Measurements from ENCODE around the gene BTN2A1.

BTN2A1 gene

GRCh38 chr6:26471970-26472369 lies 14.2 kb downstream of the BTN2A1 start:
- DNase-seq: no peak

- DNase-seq: peak; percentile 37
Measured at GRCh38 chr6:26472549-26473290, 15.0 kb downstream of the BTN2A1 start.

- no peak for DNase-seq
Measured at GRCh38 chr6:26473429-26473757, 15.6 kb downstream of the BTN2A1 start.

GRCh38 chr6:26473758-26474438 lies 16.1 kb downstream of the BTN2A1 start:
- DNase-seq: peak; percentile 90

GRCh38 chr6:26474439-26474881 lies 16.7 kb downstream of the BTN2A1 start:
- no peak for DNase-seq

- DNase-seq: no peak
Measured at GRCh38 chr6:26475823-26476729, 18.3 kb downstream of the BTN2A1 start.

GRCh38 chr6:26476896-26477295 lies 19.1 kb downstream of the BTN2A1 start:
- DNase-seq: peak; percentile 55

GRCh38 chr6:26477426-26477825 lies 19.7 kb downstream of the BTN2A1 start:
- DNase-seq: no peak

- no peak for DNase-seq
Measured at GRCh38 chr6:26478100-26478984, 20.6 kb downstream of the BTN2A1 start.

- peak; percentile 76 for DNase-seq
Measured at GRCh38 chr6:26478985-26479278, 21.2 kb downstream of the BTN2A1 start.

GRCh38 chr6:26482338-26482737 lies 24.6 kb downstream of the BTN2A1 start:
- no peak for DNase-seq

- no peak for DNase-seq
Measured at GRCh38 chr6:26483727-26484126, 26.0 kb downstream of the BTN2A1 start.

GRCh38 chr6:26484161-26484560 lies 26.4 kb downstream of the BTN2A1 start:
- no peak for DNase-seq

- DNase-seq: no peak
Measured at GRCh38 chr6:26485112-26485780, 27.5 kb downstream of the BTN2A1 start.

GRCh38 chr6:26486358-26486757 lies 28.6 kb downstream of the BTN2A1 start:
- no peak for DNase-seq

- no peak for DNase-seq
Measured at GRCh38 chr6:26487466-26487865, 29.7 kb downstream of the BTN2A1 start.

GRCh38 chr6:26489996-26490964 lies 32.5 kb downstream of the BTN2A1 start:
- DNase-seq: no peak

- no peak for DNase-seq
Measured at GRCh38 chr6:26491604-26492003, 33.8 kb downstream of the BTN2A1 start.

- DNase-seq: peak; percentile 20
Measured at GRCh38 chr6:26493258-26493657, 35.5 kb downstream of the BTN2A1 start.

- no peak for DNase-seq
Measured at GRCh38 chr6:26494117-26494516, 36.4 kb downstream of the BTN2A1 start.

- DNase-seq: no peak
Measured at GRCh38 chr6:26495281-26495680, 37.5 kb downstream of the BTN2A1 start.
